NB4 (cell line): ENCODE results near the gene RRP8.

ENCODE experiments used
- DNase-seq: peaks from one replicate; pipeline ENCODE4 v3.0.0; 2010; ENCODE audit warnings: low read depth
- H3K4me3 ChIP-seq: one replicate; pipeline ENCODE4 v1.5.1; 2011; ENCODE audit warnings: mild to moderate bottlenecking, low read depth, low read length, moderate library complexity
- CTCF ChIP-seq: IDR thresholded peaks from one replicate; pipeline ENCODE4 v1.5.1; 2012; ENCODE audit warnings: low read depth, low read length
- MYC ChIP-seq: IDR thresholded peaks from 2 replicates; pipeline ENCODE4 v1.6.1; 2011; ENCODE audit warnings: low read depth, low read length
- POLR2A ChIP-seq: IDR thresholded peaks from 2 replicates; pipeline ENCODE4 v1.6.1; 2011; ENCODE audit warnings: mild to moderate bottlenecking; ENCODE audit not compliant: insufficient read length; ENCODE audit errors: extremely low read depth
- TF ChIP-seq, protein P1 (sequence below): IDR thresholded peaks from 2 replicates; pipeline ENCODE4 v1.6.1; 2011; ENCODE audit warnings: low read depth, low read length

The RRP8 gene

GRCh38 chr11:6554828-6555706, 48.3 kb downstream of the RRP8 start:
- no peak for DNase-seq
- TF ChIP-seq MYC (no peak), CTCF (no peak), POLR2A (no peak)
- TF ChIP-seq, protein P1, sequence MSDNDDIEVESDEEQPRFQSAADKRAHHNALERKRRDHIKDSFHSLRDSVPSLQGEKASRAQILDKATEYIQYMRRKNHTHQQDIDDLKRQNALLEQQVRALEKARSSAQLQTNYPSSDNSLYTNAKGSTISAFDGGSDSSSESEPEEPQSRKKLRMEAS: no peak
- H3K4me3 ChIP-seq: no peak overlapping the region

DNA sequence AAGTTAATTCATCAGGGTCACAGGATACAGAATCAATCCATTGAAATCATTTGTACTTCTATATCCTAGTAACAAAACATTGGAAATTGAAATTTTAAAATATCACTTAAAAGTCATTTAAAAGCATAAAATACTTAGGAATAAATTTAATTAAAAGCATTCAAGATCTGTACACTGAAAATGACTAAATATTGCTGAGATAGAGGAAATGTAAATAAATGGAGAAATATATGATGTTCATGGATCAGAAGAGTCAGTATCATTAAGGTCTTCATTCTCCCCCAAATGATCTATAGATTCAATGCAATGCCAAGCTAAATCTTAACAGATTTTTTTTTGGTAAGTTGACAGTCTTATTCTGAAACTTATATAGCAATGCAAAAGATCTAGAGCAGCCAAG, 49.8 kb downstream of the RRP8 start:
- no peak overlapping the region for H3K4me3 ChIP-seq
- DNase-seq: no peak
- TF ChIP-seq, protein P1: no peak
- no peak for TF ChIP-seq POLR2A
- no peak for TF ChIP-seq MYC
- no peak for TF ChIP-seq CTCF

GRCh38 chr11:6548641-6549040, 54.8 kb downstream of the RRP8 start:
- no peak overlapping the region for H3K4me3 ChIP-seq
- TF ChIP-seq, protein P1: no peak
- no peak for TF ChIP-seq POLR2A
- no peak for TF ChIP-seq MYC
- TF ChIP-seq CTCF: no peak
- DNase-seq: no peak

DNA sequence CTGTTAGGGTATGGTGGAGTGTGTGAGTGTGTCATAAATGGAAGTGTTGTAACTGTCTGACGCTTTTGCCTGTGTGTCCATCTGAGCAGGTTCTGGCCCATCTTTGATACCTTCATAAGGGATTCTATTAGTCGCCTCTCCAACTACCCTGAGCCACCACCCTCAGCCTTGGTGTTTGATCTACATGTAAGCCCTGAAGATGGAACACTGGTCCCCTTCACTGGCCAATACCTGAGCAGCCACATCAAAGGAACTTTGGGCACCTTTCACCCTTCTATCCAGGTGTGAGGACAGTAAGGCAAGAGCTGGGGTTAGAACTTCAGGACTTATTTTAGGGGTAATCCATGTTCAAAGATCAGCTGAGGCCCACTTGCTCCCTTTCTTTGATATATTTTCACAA, 55.3 kb downstream of the RRP8 start:
- TF ChIP-seq, protein P1: no peak
- TF ChIP-seq CTCF (no peak), POLR2A (no peak), MYC (no peak)
- no peak overlapping the region for H3K4me3 ChIP-seq
- DNase-seq: no peak

DNA sequence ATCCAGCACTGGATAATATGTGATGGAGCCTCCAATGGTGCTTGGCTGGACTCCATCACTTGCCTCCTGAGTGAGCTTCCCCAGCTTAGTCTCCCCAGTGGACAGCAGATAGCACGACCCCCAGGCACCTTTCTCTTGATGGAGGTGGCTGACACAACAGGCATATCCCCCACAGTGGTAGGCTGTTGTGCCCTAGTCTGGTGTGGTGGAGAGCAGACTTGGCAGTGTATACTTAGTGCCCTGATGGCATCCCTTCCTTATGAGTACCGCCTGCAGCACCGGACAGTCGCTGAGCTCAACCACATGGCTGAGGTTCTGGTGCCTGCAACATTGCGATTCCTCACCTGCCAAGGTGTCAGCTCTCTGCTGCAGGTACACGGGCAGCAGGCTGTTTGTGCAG, 56.2 kb downstream of the RRP8 start:
- no peak for DNase-seq
- TF ChIP-seq MYC: no peak

DNA sequence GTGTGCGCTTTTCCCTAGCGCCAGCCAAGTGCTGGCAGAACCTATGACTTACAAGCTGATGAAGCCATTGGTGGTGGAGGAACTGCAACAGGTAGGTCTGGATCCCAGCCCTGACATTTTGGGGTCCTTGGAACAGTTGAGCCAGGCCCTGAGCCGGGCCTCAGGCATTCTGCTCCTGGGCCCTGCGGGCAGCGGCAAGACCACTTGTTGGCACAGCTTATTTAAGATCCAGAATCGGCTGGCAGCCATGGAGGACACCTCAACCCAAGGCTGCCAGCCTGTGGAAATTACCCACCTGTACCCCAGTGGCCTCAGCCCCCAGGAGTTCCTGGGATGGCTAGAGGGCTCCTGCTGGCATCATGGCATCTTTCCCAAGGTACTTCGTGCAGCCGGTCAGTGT, 56.7 kb downstream of the RRP8 start:
- TF ChIP-seq MYC: no peak
- TF ChIP-seq, protein P1: no peak
- no peak for TF ChIP-seq CTCF
- no peak for TF ChIP-seq POLR2A
- no peak overlapping the region for H3K4me3 ChIP-seq
- no peak for DNase-seq

More for the DNA sequence above, 56.2 kb downstream of the RRP8 start:
- no peak overlapping the region for H3K4me3 ChIP-seq
